GM12878 (cell line): ENCODE measurements around the gene SLC22A31. TPM values are rescaled to one million over a fixed set of nuclear protein-coding genes. Genes with fewer than 3 reads are reported as not detected.

Experiments
- ATAC-seq: fragments of 200-7000 bp; cut with Tn5 transposase; 3 replicates; pipeline ENCODE4 v1.9.1; 2020; ENCODE audit warnings: mild to moderate bottlenecking, moderate library complexity
- BruUV-seq: library from RNA; stranded (reverse); fragments of 400-500 nt; replicated peaks from 2 replicates; lab custom pipeline; 2021; lab: Mats Ljungman, UMichigan
- CTCF ChIA-PET: fragments of 300-600 bp; sonication (Branson Sonifier 250); formaldehyde crosslinking; extraction: SDS; loops from one replicate; lab custom pipeline; 2021; ENCODE audit warnings: inconsistent platforms; lab: Yijun Ruan, JAX
- POLR2A ChIA-PET: fragments of 350-600 bp; formaldehyde crosslinking; extraction: SDS; loops from one replicate; lab custom pipeline; 2021; ENCODE audit warnings: inconsistent platforms; lab: Charles Lee
- RAD21 ChIA-PET: fragments of 300-600 bp; sonication (Branson Sonifier 250); formaldehyde crosslinking; loops from one replicate; lab custom pipeline; 2023; ENCODE audit warnings: antibody characterized with exemption; ENCODE audit not compliant: unreplicated experiment; lab: Charles Lee
- SMC1A ChIA-PET: fragments of 300-600 bp; sonication (Branson Sonifier 250); formaldehyde crosslinking; loops from one replicate; lab custom pipeline; 2023; ENCODE audit not compliant: unreplicated experiment, uncharacterized antibody; lab: Charles Lee
- DNase-seq: peaks from one replicate; pipeline ENCODE4 v3.0.0-alpha.2; 2011; ENCODE audit warnings: low read depth, low spot score
- FAIRE-seq: peaks from 3 replicates; lab custom pipeline; 2011; peaks lifted over from hg19 to GRCh38; lab: Jason Lieb, UNC
- H2AFZ ChIP-seq: 2 replicates; pipeline ENCODE4 v1.6.0; 2011; ENCODE audit warnings: low read depth, low read length, control low read depth; ENCODE audit not compliant: control insufficient read depth
- H3K27ac ChIP-seq: 2 replicates; pipeline ENCODE4 v1.5.1; 2011; ENCODE audit warnings: control low read depth; ENCODE audit not compliant: control insufficient read depth, insufficient read depth
- H3K27me3 ChIP-seq, 2 experiments: replicated peaks in 1 of 2; 2 replicates each; pipeline versions ENCODE4 v1.6.0 to v1.6.1; 2011; ENCODE audit warnings: low read length in 1 of 2; ENCODE audit not compliant: control insufficient read depth in 2 of 2, insufficient read depth in 2 of 2
- H3K36me3 ChIP-seq, 2 experiments: 2 replicates each; pipeline ENCODE4 v1.5.1; 2011; ENCODE audit warnings: low read length in 1 of 2; ENCODE audit not compliant: control insufficient read depth in 2 of 2, insufficient read depth in 2 of 2
- H3K4me1 ChIP-seq: 2 replicates; pipeline ENCODE4 v1.6.1; 2011; ENCODE audit warnings: mild to moderate bottlenecking, low read length, moderate library complexity, mixed read lengths; ENCODE audit not compliant: control insufficient read depth, insufficient read depth
- H3K4me2 ChIP-seq: 2 replicates; pipeline ENCODE4 v1.6.0; 2011; ENCODE audit warnings: control low read depth; ENCODE audit not compliant: control insufficient read depth, insufficient read depth
- H3K4me3 ChIP-seq: fragments of 200-600 bp; sonication (generic); 2 replicates; pipeline ENCODE4 v1.5.1; 2016
- H3K79me2 ChIP-seq: 2 replicates; pipeline ENCODE4 v1.6.0; 2011; ENCODE audit warnings: low read length; ENCODE audit not compliant: control insufficient read depth, insufficient read depth
- H3K9ac ChIP-seq: 2 replicates; pipeline ENCODE4 v1.8.0; 2011; ENCODE audit warnings: low read length, control low read depth, mixed read lengths; ENCODE audit not compliant: control insufficient read depth, insufficient read depth
- H3K9me3 ChIP-seq: replicated peaks from 3 replicates; pipeline ENCODE4 v1.5.1; 2011; ENCODE audit warnings: mild to moderate bottlenecking, low read length; ENCODE audit not compliant: control insufficient read depth, insufficient read depth
- H4K20me1 ChIP-seq: 2 replicates; pipeline ENCODE4 v1.6.0; 2011; ENCODE audit not compliant: control insufficient read depth, insufficient read depth
- BHLHE40 ChIP-seq, 2 experiments: fragments of 450-650 bp in 1 of 2; IDR thresholded peaks; 2 replicates each; pipeline ENCODE4 v1.6.1; 2011 to 2017; ENCODE audit warnings: low read depth in 2 of 2, borderline replicate concordance in 1 of 2, improper control_type of control experiment in 1 of 2, low read length in 1 of 2, mild to moderate bottlenecking in 1 of 2
- HDAC6 ChIP-seq: fragments of 200-600 bp; sonication (generic); IDR thresholded peaks from one replicate; pipeline ENCODE4 v1.8.0; 2017; ENCODE audit warnings: antibody characterized with exemption; ENCODE audit not compliant: unreplicated experiment
- MYB ChIP-seq: fragments of 150-350 bp; IDR thresholded peaks from 2 replicates; pipeline ENCODE4 v1.6.1; 2014; ENCODE audit warnings: mild to moderate bottlenecking, low read depth, low read length, borderline replicate concordance
- RCOR1 ChIP-seq: conservative IDR thresholded peaks from 2 replicates; pipeline ENCODE4 v1.6.1; 2012; ENCODE audit warnings: low read depth, low read length, improper control_type of control experiment
- REST ChIP-seq: IDR thresholded peaks from 2 replicates; pipeline ENCODE4 v1.6.1; 2012; ENCODE audit warnings: mild to moderate bottlenecking, low read depth, low read length
- SMC3 ChIP-seq: IDR thresholded peaks from 2 replicates; pipeline ENCODE4 v1.6.1; 2011; ENCODE audit warnings: low read length, improper control_type of control experiment, borderline replicate concordance
- USF1 ChIP-seq: IDR thresholded peaks from 2 replicates; pipeline ENCODE4 v1.6.1; 2011; ENCODE audit warnings: borderline replicate concordance, low read depth, mild to moderate bottlenecking, moderate library complexity, mixed read lengths, low read length; ENCODE audit not compliant: insufficient read depth; ENCODE audit errors: extremely low read length
- ZBED1 ChIP-seq: IDR thresholded peaks from 2 replicates; pipeline ENCODE4 v1.6.1; 2016; ENCODE audit warnings: borderline replicate concordance
- WGBS: methylation state at CpG from one replicate; pipeline ENCODE4 v1.1.6; 2016; ENCODE audit warnings: low lambda C conversion rate; ENCODE audit not compliant: insufficient replicate concordance, insufficient coverage; ENCODE audit errors: missing lambda C conversion rate; 5-methylcytosine and 5-hydroxymethylcytosine counted together
- in situ Hi-C: fragments of 300-500 bp; cut with MboI; formaldehyde crosslinking; loops from 9 replicates; pipeline ENCODE4 v1.14.3; 2018; ENCODE audit warnings: mixed read lengths
- intact Hi-C: fragments of 100-400 bp; cut with micrococcal nuclease; formaldehyde crosslinking; loops from one replicate; pipeline ENCODE4 v1.14.2; 2022; ENCODE audit not compliant: unreplicated experiment
- polyA plus RNA-seq, 11 experiments: library from polyadenylated mRNA; depleted of rRNA in 4 of 11; unstranded in 6 of 11; stranded (reverse) in 5 of 11; fragments of >200 nt; fragmentation: Nextera tagmentation in 4 of 11; fragmentation: Illumina TruSeq in 1 of 11; extraction: Ambion mirVana in 4 of 11; extraction: Trizol in 1 of 11; gene quantifications; 1 replicate in 1 of 11; 2 replicates in 10 of 11; pipeline versions ENCODE4 v1.2.1 to v1.2.3, GENCODE V29; 2011 to 2016; ENCODE audit warnings: inconsistent platforms in 2 of 11, missing spikeins in 2 of 11, low read depth in 1 of 11
- total RNA-seq, 4 experiments: library from RNA; depleted of rRNA in 3 of 4; stranded (reverse); fragments of >200 nt in 3 of 4; fragmentation: Illumina TruSeq in 1 of 4; extraction: Trizol in 1 of 4; gene quantifications; 2 replicates each; pipeline versions ENCODE4 v1.2.1 to v1.2.3, GENCODE V29; 2013 to 2021

Gene SLC22A31
- total and polyA plus RNA-seq, 10 of the 15 experiments (the other 5 are each of a cell fraction or from before 2014, with no cell fraction given) = 0.13 to 0.24 (median 0.23) TPM; not detected in 7

GRCh38 chr16:89175280-89176146, 24.8 kb downstream of the SLC22A31 start:
- Histone ChIP-seq H3K4me2 (no peak overlapping the region), H3K27ac (no peak overlapping the region), H3K4me3 (no peak overlapping the region), H2AFZ (no peak overlapping the region), H3K79me2 (no peaks in the 10 kb centered on the region), H3K9me3 (no peaks in the 10 kb centered on the region), H3K4me1 (peaks cover 2% of the 10 kb centered on the region), H4K20me1 (no peaks in the 10 kb centered on the region; the same call in 1 of the 2 replicates), H3K36me3 (no peaks in the 10 kb centered on the region), H3K27me3 (no peaks in the 10 kb centered on the region; a peak in 2 of 4 replicates), H3K9ac (no peak overlapping the region)
- ATAC-seq (no peak), DNase-seq (no peak), FAIRE-seq (no peak)
- ChIA-PET POLR2A (no interaction called here), SMC1A (no interaction called here), RAD21 (interaction anchor here (1.5 kb wide), 1 partner anchor 235 kb away, joined by 4 read pairs; no protein-coding TSS in a partner anchor), CTCF (no interaction called here)
- no TSS peak for BruUV-seq
- WGBS = 11% methylated on average over 19 of the region's 20 CpGs
- TF ChIP-seq MYB (no peak), USF1 (peak; percentile 56)
- intact Hi-C loops = no loop called here
- in situ Hi-C loops = no loop called here

GRCh38 chr16:89174877-89175276, 25.5 kb downstream of the SLC22A31 start:
- Histone ChIP-seq H2AFZ (no peak overlapping the region), H3K4me1 (peaks cover 2% of the 10 kb centered on the region), H3K79me2 (no peaks in the 10 kb centered on the region), H3K4me2 (no peak overlapping the region), H3K27me3 (peaks cover 0 to 6% of the 10 kb centered on the region in 2 experiments; a peak in 2 of 4 replicates), H3K9ac (no peak overlapping the region), H3K4me3 (no peak overlapping the region), H4K20me1 (no peaks in the 10 kb centered on the region; the same call in 1 of the 2 replicates), H3K9me3 (no peaks in the 10 kb centered on the region), H3K36me3 (no peaks in the 10 kb centered on the region), H3K27ac (no peak overlapping the region)
- ChIA-PET RAD21 (interaction anchor here (1.5 kb wide), 1 partner anchor 234 kb away, joined by 4 read pairs; no protein-coding TSS in a partner anchor), CTCF (no interaction called here), POLR2A (no interaction called here), SMC1A (no interaction called here)
- FAIRE-seq (no peak), ATAC-seq (no peak), DNase-seq (no peak)
- no TSS peak for BruUV-seq
- intact Hi-C loops (no loop called here), in situ Hi-C loops (no loop called here)
- 30% methylated on average over 14 of the region's 14 CpGs for WGBS
- no peak for TF ChIP-seq SMC3
- TF ChIP-seq BHLHE40 (IDR thresholded peaks at IDR 0.05; ENCODE audit: borderline replicate concordance in 1 of 2, low read depth in 2 of 2, low read length in 1 of 2) = no peak
- no peak for TF ChIP-seq ZBED1
- TF ChIP-seq HDAC6 = no peak
- no peak for TF ChIP-seq RCOR1
- no peak for TF ChIP-seq REST
